NB4 (cell line): ENCODE results near the gene FNIP1.
"Not testable (repeated sequence)": the region's sequence is repeated elsewhere in the genome, so short reads cannot be mapped to it uniquely, and the experiment has no call there.

Experiments
- CTCF ChIP-seq: IDR thresholded peaks from one replicate; pipeline ENCODE4 v1.5.1; 2012; ENCODE audit warnings: low read depth, low read length
- POLR2A ChIP-seq: IDR thresholded peaks from 2 replicates; pipeline ENCODE4 v1.6.1; 2011; ENCODE audit warnings: mild to moderate bottlenecking; ENCODE audit not compliant: insufficient read length; ENCODE audit errors: extremely low read depth
- TF ChIP-seq, protein P1 (sequence below): IDR thresholded peaks from 2 replicates; pipeline ENCODE4 v1.6.1; 2011; ENCODE audit warnings: low read depth, low read length

- not testable (repeated sequence) for TF ChIP-seq POLR2A, CTCF
- TF ChIP-seq, protein P1, sequence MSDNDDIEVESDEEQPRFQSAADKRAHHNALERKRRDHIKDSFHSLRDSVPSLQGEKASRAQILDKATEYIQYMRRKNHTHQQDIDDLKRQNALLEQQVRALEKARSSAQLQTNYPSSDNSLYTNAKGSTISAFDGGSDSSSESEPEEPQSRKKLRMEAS, result not testable (repeated sequence)
Observed at GRCh38 chr5:131778141-131778540, 18.7 kb downstream of the FNIP1 start.
